Kidney glomerular epithelial cell (primary cell): ENCODE measurements around the gene SERPINE1.
"Not testable (repeated sequence)": the region's sequence is repeated elsewhere in the genome, so short reads cannot be mapped to it uniquely, and the experiment has no call there.

Source experiments
- DNase-seq: peaks from one replicate; lab custom pipeline; 2025; lab: John Stamatoyannopoulos, UW

SERPINE1 gene

GRCh38 chr7:101124376-101125056 is 2.4 kb upstream of the SERPINE1 start:
- peak; percentile 81 for DNase-seq

GRCh38 chr7:101125989-101126650 is 784 bp upstream of the SERPINE1 start:
- peak; percentile 85 for DNase-seq

- DNase-seq = no peak
Measured at GRCh38 chr7:101127460-101128039, 646 bp downstream of the SERPINE1 start.

GRCh38 chr7:101128040-101128834 is 1.3 kb downstream of the SERPINE1 start:
- DNase-seq = no peak

- no peak for DNase-seq
Measured at GRCh38 chr7:101129603-101130117, 2.8 kb downstream of the SERPINE1 start.

GRCh38 chr7:101132626-101133600 is 6.0 kb downstream of the SERPINE1 start:
- DNase-seq = not testable (repeated sequence)

GRCh38 chr7:101133621-101134398 is 6.9 kb downstream of the SERPINE1 start:
- DNase-seq = no peak

- DNase-seq = no peak
Measured at GRCh38 chr7:101134399-101134980, 7.6 kb downstream of the SERPINE1 start.

- DNase-seq = no peak
Measured at GRCh38 chr7:101137651-101138212, 10.8 kb downstream of the SERPINE1 start.

- peak; percentile 89 for DNase-seq
Measured at GRCh38 chr7:101138213-101138870, 11.4 kb downstream of the SERPINE1 start.

- no peak for DNase-seq
Measured at GRCh38 chr7:101140339-101140699, 13.4 kb downstream of the SERPINE1 start.

- no peak for DNase-seq
Measured at GRCh38 chr7:101140746-101141382, 14.0 kb downstream of the SERPINE1 start.

- no peak for DNase-seq
Measured at GRCh38 chr7:101151908-101152651, 25.2 kb downstream of the SERPINE1 start.

- DNase-seq = peak; percentile 80
Measured at GRCh38 chr7:101153969-101154692, 27.2 kb downstream of the SERPINE1 start, which contains the start of gene AP1S1. Gene AP1S1 (plus strand): TSS chr7:101154476. CDS start chr7:101154515, 39 bp downstream.

- no peak for DNase-seq
Measured at GRCh38 chr7:101154693-101155102, 27.8 kb downstream of the SERPINE1 start.

GRCh38 chr7:101155303-101155702 is 28.4 kb downstream of the SERPINE1 start:
- DNase-seq = no peak

- no peak for DNase-seq
Measured at GRCh38 chr7:101156277-101156676, 29.4 kb downstream of the SERPINE1 start.
